Cardiac septum (tissue), 1 donor: ENCODE measurements around the gene MRPS18B. TPM values are rescaled to one million over a fixed set of nuclear protein-coding genes. Genes with fewer than 3 reads are reported as not detected.

Experiments used
- DNase-seq: peaks from one replicate; pipeline ENCODE4 v3.0.0-alpha.2; 2020; ENCODE audit warnings: low spot score
- intact Hi-C: fragments of 100-400 bp; cut with DNase I; formaldehyde crosslinking; loops from one replicate; pipeline ENCODE4 v1.14.0; 2022
- long read RNA-seq: library from polyadenylated mRNA; unstranded; transcript quantifications from one replicate; pipeline ENCODE4 v2.0.0, GENCODE V29; 2021
- total RNA-seq: library from RNA; stranded (reverse); fragmentation: NEBNext Ultra II Directional; extraction: Animal tissue kit (Norgen Biotek cat#: 25700); gene quantifications from one replicate; pipeline ENCODE4 v1.2.1, GENCODE V29; 2021
- donor health status: DM: no; HTN: no; CAD: no.

The MRPS18B gene
- 96.1 TPM for total RNA-seq
- long read RNA-seq, transcript MRPS18B-206 (7 exons, 1,532 nt) = major isoform, 138 of 150 reads
- long read RNA-seq, partial matches to known transcripts = 10 of 150 reads
- long read RNA-seq, other reads (novel, unspliced or antisense) = 2 of 150 reads

DNA sequence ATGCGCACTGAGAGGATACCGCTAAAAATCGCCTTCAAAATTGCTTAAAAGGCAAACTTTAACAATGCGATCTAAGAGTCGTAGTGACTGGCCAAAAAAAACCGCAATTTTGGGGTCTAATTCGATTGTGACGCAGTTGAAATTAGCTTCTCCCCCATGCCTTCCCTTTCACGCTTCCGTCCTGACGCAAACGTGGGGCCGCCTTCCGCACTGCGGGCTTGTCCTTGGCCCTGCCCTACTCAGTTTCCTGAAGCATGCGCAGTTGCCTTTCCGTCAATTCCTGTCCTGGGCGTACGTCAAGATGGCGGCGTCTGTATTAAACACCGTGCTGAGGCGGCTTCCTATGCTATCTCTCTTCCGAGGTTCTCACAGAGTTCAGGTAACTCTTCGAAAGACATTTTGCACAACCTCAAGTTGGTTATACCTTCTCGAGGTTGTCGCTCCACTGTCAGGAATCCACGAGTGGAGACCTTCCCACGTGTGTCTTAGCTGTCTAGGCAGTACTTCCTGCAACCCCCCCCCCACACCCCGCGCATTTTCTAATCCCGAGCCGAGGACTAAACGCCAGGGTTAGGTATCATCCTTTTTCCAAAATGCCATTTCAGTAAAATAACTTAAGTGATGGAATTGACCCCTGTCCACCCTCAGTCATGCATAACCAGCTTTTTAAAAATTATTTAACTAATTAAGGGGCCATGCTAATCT lies at the start of gene MRPS18B:
Gene MRPS18B, plus strand, starts transcription at position 276 of the 705 bp plus-strand sequence. Its CDS starts 26 bp downstream, at position 302.
- peak; percentile 99 for DNase-seq
- intact Hi-C loops = loop anchor here (1.0 to 5.0 kb wide), 4 partner anchors 60 to 925 kb away; partner anchors contain the start of genes DDX39B, GNL1, MDC1 and PPP1R18

DNA sequence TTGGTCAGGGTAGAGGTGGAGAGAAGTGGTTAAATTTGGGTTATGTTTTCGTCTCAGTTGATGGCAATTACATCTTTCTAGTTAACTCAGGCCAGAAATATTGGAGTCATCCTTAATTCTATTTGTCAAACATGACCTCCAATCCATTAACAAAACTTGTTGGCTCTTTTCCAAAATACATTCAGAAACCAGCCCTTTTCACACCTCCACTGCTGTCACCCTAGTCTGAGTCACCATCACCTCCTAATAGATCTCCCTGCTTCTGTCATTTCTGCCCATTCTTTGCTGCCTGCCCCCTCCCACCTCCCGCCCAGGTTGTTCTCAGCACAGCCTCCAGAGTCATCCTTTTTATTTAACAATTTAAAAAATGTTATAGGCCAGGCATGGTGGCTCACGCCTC lies 49.4 kb upstream of the MRPS18B start:
- DNase-seq = no peak
- intact Hi-C loops = no loop called here

- intact Hi-C loops = loop anchor here (2.0 to 5.0 kb wide), 2 partner anchors 13 to 152 kb away; partner anchors contain the start of genes GNL1, PRR3 and TUBB
- DNase-seq = no peak
Measured at GRCh38 chr6:30570263-30570662, 47.4 kb upstream of the MRPS18B start.

- DNase-seq = no peak
- intact Hi-C loops = loop anchor here (2.0 to 5.0 kb wide), 2 partner anchors 14 to 152 kb away; partner anchors contain the start of genes GNL1, PRR3 and TUBB
Measured at GRCh38 chr6:30570740-30571074, 46.9 kb upstream of the MRPS18B start.

GRCh38 chr6:30571075-30571761 lies 46.4 kb upstream of the MRPS18B start, which contains the start of gene ABCF1:
ABCF1 (plus strand) TSS chr6:30571442; CDS start chr6:30571488, 46 bp downstream.
- intact Hi-C loops = loop anchor here (2.0 to 5.0 kb wide), 2 partner anchors 14 to 151 kb away; partner anchors contain the start of genes GNL1, PRR3 and TUBB
- peak; percentile 100 for DNase-seq

DNA sequence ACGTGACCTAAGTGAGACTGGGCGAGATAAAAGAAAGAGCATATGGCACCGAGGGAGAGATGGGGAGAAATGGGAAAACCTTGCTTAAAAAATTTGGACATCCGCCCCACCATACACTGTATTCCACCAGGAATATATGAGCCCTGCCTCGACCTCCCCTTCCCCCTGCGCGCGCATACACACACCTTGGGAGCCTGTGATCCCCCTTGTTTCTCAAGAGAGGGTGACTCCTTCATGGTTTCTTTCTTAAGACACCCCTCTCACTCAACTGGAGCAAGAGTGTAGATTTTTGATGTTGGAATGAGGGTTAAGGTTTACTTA lies 45.9 kb upstream of the MRPS18B start:
- DNase-seq = no peak
- intact Hi-C loops = loop anchor here (2.0 to 5.0 kb wide), 2 partner anchors 15 to 151 kb away; partner anchors contain the start of genes GNL1, PRR3 and TUBB

DNA sequence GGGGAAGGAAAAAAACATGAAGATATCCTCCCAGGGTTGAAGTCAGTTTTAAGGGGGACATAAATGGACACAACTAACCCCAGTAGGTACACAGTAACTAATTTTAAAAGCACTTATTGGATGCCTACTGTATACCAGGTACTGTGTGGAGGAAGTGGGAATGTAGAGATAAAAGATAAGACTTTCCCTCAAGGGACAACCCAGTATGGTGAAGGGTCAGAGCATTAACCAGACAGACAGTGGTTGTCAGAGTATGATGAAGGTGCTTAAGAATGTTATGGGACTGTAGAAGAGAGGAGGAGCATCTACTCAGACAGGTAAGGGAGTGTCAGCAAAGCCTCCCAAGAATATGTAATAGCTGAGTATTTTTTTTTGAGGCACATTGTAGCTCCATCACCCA lies 45.5 kb upstream of the MRPS18B start:
- no peak for DNase-seq
- intact Hi-C loops = loop anchor here (5.0 kb wide), 1 partner anchor 150 kb away; the partner anchor contains the start of gene TUBB

DNA sequence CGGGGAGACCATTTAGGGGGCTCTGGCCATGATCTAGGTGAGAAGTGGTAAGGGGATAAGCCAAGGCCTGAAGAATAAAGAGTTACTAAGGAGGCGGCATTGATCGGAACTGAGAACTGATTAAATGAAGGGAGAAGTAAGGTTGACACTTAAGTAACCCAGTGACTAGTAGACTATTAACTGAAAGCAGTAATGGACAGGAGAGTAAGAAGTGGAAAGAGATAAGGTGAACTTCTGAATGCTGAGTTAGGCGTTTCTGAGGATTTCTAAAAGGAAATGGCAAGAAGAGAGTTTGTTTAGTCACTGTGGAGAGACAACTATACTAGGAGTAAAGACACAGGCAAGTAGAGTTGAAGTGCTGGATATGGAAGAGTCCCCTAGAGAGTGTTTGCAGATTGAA lies 44.5 kb upstream of the MRPS18B start:
- no peak for DNase-seq
- intact Hi-C loops = loop anchor here (5.0 kb wide), 1 partner anchor 149 kb away; the partner anchor contains the start of gene TUBB

DNA sequence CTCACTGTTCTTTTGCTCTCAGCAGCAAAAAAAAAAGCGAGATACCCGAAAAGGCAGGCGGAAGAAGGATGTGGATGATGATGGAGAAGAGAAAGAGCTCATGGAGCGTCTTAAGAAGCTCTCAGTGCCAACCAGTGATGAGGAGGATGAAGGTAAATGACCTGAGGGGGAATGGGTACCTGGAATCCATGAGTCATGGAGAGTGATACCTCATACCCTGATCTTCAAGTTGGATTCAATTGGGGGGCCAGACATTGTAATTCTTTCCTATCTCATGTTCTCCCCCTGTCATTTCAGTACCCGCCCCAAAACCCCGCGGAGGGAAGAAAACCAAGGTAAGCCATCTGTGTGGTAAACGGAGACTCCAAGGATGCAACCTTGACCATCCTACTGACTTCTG lies 39.6 kb upstream of the MRPS18B start:
- DNase-seq = no peak
- intact Hi-C loops = no loop called here

DNA sequence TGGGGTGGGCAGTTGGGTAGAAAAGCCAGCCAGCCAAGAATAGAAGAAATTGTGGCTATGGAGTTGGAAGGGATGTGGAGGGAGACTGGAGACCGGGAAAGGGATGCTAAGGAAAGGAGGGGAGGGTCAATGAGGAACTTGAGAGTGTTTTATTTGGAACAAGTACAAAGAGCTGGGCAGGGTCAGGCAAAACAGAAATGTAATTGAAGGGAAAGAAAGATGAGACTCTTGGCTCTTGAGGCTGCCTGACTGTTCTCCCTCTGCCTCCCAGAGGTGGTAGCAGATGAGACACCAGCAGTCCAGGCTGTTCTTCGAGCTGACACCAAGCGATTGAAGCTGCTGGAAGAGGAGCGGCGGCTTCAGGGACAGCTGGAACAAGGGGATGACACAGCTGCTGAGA lies 33.7 kb upstream of the MRPS18B start:
- intact Hi-C loops = no loop called here
- no peak for DNase-seq

- intact Hi-C loops = no loop called here
- DNase-seq = no peak
Measured at GRCh38 chr6:30589754-30590358, 27.8 kb upstream of the MRPS18B start.

DNA sequence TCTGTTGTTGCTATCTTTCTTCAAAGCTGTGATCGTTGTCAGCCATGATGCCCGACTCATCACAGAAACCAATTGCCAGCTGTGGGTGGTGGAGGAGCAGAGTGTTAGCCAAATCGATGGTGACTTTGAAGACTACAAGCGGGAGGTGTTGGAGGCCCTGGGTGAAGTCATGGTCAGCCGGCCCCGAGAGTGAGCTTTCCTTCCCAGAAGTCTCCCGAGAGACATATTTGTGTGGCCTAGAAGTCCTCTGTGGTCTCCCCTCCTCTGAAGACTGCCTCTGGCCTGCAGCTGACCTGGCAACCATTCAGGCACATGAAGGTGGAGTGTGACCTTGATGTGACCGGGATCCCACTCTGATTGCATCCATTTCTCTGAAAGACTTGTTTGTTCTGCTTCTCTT lies 27.1 kb upstream of the MRPS18B start:
- intact Hi-C loops = no loop called here
- no peak for DNase-seq

GRCh38 chr6:30591008-30591407 lies 26.6 kb upstream of the MRPS18B start:
- intact Hi-C loops = no loop called here
- no peak for DNase-seq

DNA sequence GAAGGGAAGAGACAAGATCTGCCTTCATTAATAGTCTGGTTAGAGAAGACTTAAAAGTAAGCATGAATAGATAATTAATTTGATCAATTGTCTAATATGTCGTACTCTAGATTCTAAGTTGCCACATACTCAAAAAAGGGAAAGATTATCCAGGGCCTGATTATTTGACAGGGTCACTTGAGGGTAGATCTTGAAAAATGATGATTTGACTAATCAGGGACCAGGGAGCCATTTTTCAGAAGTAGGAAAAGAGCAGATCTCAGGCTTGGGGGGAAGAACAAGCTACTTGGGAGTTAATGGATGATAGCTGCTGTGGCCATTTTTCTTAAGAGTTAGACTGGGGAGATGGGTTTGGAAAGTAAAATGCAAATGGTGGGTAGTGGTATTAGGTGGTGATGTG lies 25.4 kb upstream of the MRPS18B start:
- DNase-seq = no peak

GRCh38 chr6:30597315-30598144 lies 20.1 kb upstream of the MRPS18B start:
- peak; percentile 78 for DNase-seq
- intact Hi-C loops = loop anchor here (5.0 kb wide), 1 partner anchor 55 kb away; no protein-coding TSS in a partner anchor

More for the DNA sequence above, 25.4 kb upstream of the MRPS18B start:
- intact Hi-C loops = no loop called here

- intact Hi-C loops = loop anchor here (5.0 kb wide), 1 partner anchor 57 kb away; no protein-coding TSS in a partner anchor
- DNase-seq = no peak
Measured at GRCh38 chr6:30598912-30599624, 18.6 kb upstream of the MRPS18B start.

- intact Hi-C loops = loop anchor here (5.0 kb wide), 2 partner anchors 57 to 117 kb away; no protein-coding TSS in a partner anchor
- DNase-seq = no peak
Measured at GRCh38 chr6:30599625-30600324, 17.9 kb upstream of the MRPS18B start.
